ENCODE data around the gene ST3GAL4.
"Not testable (repeated sequence)": the region's sequence is repeated elsewhere in the genome, so short reads cannot be mapped to it uniquely, and the experiment has no call there.

Gene ST3GAL4

GRCh38 chr11:126387857-126388256 lies 32.4 kb downstream of the ST3GAL4 start:
- no peak for DNase-seq (ENCODE audit: low spot score)

GRCh38 chr11:126390272-126390867 lies 34.9 kb downstream of the ST3GAL4 start:
- DNase-seq (ENCODE audit: low spot score) = no peak

DNA sequence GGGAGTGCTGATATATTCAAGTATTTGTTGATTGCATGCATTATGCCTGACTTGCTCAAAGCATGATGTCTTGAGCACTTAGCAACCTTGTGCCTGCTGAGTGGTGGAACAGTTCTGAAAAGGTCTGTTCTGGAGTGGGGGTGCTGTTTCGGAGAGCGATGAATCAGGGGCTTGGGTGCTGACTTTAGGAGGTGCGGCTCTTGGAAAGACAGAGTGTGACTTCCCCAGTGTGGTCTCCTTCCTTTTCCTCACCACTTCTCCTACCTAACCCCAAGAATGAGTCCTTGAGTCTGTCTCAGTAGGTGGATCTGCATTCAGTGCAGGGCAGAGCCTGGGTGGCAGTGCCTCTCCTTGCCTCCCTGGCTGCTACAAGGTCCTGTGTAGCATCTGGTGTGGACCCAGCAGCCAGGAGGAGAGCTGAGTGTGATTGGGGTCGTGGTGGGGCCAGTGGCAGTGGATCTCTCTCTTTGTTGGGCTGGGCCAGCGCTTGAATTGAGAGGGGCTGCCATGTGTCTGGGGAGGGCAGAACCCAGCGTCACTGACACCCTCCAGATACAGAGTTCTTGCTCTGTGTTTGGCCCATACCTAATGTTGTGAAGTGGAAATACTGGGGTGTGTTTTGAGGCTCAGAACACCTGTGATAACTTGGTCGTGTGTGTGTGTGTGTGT lies 35.9 kb downstream of the ST3GAL4 start:
- DNase-seq (ENCODE audit: low spot score) = no peak

DNA sequence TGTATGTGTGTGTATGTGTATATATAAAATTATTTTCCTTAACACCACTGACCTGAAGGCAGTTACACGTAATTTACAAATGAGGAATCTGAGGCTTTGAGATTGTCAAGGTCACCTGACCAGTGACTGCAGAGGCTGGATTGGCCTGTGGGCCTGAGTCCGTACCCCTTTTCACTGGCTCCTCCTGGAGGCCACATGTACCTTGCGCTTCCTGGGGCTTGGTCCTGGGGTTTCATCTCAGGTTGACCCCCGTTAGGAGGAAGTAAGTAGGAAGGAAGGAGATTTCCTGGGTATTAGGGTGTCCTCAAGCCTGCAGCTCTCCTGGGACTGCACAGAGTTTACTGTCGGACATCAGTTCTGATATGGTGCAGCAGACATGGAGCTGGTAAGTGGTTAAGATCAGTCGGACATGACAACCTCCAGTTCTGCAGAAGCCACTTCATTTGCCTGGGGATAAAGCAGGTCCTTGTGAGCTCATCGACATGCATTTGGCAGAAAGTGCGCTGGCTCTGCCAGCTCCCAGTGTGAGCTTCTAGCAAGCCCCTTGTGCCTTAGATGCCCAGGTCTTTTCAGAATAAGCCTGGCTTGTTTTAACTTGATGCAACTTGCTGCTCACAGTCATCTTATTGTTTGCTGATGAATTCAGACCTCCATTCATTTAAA lies 36.6 kb downstream of the ST3GAL4 start:
- DNase-seq (ENCODE audit: low spot score) = no peak

DNA sequence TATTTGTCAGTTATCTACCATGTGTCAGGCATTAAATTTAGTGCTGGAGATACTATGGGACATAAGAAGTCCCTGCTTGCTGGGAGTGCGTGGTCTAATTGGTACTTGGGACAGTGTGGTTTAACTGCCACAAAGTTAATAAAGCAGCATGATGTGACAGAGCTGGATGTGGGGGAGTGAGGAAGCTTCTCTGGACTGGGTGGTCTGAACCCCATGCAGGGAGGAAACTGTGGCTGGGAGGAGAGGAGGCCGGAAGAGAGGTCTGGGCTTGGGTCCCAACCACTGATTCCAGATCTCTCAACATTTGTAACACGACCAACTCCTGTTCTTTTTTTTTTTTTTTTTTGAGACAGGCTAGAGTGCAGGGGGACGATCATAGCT lies 37.1 kb downstream of the ST3GAL4 start:
- no peak for DNase-seq (ENCODE audit: low spot score)

- no peak for DNase-seq (ENCODE audit: low spot score)
These were observed 37.7 kb downstream of the ST3GAL4 start for GRCh38 chr11:126393143-126393542.

DNA sequence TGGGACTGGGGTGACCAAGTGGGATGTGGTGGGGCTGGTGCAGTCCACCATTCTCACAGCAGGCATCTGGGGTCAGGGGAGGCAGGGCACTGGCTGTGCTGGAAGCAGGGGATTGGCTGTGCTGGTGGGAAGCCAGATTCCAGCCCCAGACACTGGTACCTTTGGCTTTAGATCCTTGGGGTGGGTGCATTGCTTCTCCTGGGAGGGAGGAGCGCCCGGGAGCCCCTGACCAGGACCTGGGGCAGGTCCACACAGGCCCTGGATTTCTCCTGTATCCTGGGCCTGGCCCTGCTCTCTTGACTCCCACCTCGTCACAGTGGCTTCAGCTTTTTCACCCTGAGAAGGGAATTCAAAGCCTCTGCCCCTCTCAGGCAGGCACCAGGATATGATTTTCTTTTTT lies 38.5 kb downstream of the ST3GAL4 start:
- DNase-seq (ENCODE audit: low spot score) = no peak

- not testable (repeated sequence) for DNase-seq (ENCODE audit: low spot score)
These were observed 39.2 kb downstream of the ST3GAL4 start for GRCh38 chr11:126394634-126395072.

DNA sequence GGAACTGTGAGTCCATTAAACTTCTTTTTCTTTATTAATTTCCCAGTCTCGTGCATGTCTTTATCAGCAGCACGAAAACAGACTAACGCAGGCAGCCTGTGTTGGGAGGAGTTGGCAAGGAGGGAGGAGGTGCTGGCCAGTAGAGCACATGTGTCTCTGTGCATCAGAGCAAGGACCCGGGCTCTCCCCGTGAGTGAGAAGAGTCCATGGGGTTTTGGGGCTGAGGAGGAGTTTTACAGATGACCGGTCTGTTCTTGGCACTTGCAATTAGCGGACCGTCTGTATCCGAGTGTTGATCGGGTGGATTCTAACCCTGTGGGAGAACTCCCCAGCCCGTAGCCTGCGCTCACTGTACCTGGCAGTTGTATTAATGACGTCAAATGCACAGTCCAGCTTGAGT lies 40.3 kb downstream of the ST3GAL4 start:
- DNase-seq (ENCODE audit: low spot score) = not testable (repeated sequence)

GRCh38 chr11:126396266-126396665 lies 40.8 kb downstream of the ST3GAL4 start:
- not testable (repeated sequence) for DNase-seq (ENCODE audit: low spot score)

- no peak for DNase-seq (ENCODE audit: low spot score)
These were observed 41.5 kb downstream of the ST3GAL4 start for GRCh38 chr11:126396965-126397364.

GRCh38 chr11:126398296-126398695 lies 42.8 kb downstream of the ST3GAL4 start:
- no peak for DNase-seq (ENCODE audit: low spot score)

DNA sequence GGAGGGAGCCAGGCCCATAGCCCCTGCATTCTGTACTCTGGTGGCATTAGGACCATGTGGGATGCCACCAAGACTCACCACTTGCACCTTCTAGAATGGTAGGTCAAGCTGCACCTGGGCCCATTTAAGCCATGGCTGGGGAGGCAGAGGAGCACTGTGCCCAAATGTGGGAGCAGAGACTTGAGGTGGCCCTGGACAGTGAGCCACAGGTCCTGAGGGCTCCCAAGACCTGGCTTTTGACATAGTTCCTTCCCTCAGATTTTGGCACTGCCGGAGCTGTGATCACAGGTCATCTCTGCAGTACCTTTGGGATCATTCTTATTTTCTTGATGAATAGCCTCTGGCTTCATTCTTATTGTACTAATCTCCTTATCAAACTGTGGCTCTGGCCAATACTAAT lies 43.2 kb downstream of the ST3GAL4 start:
- no peak for DNase-seq (ENCODE audit: low spot score)

- DNase-seq (ENCODE audit: low spot score) = no peak
These were observed 44.5 kb downstream of the ST3GAL4 start for GRCh38 chr11:126400019-126400418.

GRCh38 chr11:126400479-126400878 lies 45.0 kb downstream of the ST3GAL4 start:
- no peak for DNase-seq (ENCODE audit: low spot score)

- DNase-seq (ENCODE audit: low spot score) = no peak
These were observed 47.6 kb downstream of the ST3GAL4 start for GRCh38 chr11:126403022-126403581.

- DNase-seq (ENCODE audit: low spot score) = no peak
These were observed 48.2 kb downstream of the ST3GAL4 start for GRCh38 chr11:126403658-126404057.

DNA sequence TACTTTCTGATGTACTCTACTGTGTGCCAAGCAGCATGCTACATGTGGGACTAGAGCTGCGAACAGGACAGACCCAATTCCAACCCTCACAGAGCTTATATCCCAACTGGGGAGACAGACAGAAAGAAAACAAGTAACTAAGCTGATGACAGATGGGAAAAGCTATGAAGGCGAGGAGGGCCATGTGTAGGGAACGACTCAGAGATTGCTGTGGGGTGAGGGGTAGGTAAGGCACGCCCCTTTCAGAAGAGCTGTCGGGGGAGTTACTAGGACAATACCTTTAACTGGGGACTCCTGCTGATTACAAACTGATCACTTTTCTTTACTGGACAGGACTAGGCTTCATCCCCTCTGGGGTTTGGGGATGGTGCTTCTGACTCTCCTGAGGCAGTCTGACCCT lies 48.9 kb downstream of the ST3GAL4 start:
- no peak for DNase-seq (ENCODE audit: low spot score)

- no peak for DNase-seq (ENCODE audit: low spot score)
These were observed 49.9 kb downstream of the ST3GAL4 start for GRCh38 chr11:126405374-126405773.

- DNase-seq (ENCODE audit: low spot score) = no peak
These were observed 50.4 kb downstream of the ST3GAL4 start for GRCh38 chr11:126405906-126406305.

DNA sequence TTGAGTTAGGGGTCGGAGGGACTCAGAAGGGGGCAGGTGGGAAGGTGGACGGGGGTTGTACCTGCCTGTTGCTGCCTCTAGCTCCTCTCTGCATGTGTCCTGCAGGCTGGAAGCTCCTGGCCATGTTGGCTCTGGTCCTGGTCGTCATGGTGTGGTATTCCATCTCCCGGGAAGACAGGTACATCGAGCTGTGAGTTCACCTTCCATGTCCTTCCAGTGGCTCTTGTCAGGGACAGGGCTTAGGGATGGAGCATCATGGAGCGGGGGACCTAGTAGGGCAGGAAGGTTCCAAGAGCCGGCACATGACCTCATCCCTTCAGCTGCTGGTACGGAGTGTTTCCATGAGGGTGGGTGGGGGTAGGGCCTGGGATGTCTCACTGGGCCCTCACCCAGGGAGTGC lies 50.9 kb downstream of the ST3GAL4 start:
- DNase-seq (ENCODE audit: low spot score) = no peak

DNA sequence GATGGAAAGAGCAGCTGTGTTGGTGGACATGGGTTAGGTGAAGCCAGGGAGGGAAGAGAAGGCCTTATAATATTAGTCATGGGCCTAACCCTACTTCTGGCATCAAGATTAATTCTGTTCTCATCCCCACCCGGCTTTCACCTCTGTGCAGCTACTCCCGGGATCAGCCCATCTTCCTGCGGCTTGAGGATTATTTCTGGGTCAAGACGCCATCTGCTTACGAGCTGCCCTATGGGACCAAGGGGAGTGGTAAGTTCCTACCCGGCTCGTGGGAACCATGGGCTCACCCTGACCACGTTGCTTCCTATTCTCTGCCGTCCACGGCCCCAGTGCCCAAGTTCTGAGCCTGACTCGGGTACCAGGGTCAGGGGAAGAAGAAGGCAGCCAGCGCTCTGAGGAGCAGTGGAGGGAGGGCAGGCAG lies 51.6 kb downstream of the ST3GAL4 start:
- DNase-seq (ENCODE audit: low spot score) = no peak

GRCh38 chr11:126407682-126408288 lies 52.3 kb downstream of the ST3GAL4 start:
- DNase-seq (ENCODE audit: low spot score) = no peak
